Inflammatory macrophage (primary cell): ENCODE data around the gene CD2BP2.
A peak's percentile ranks its signal among the peaks of the same experiment; 100 is the strongest.

ENCODE experiments used
- DNase-seq, 2 donors: peaks; one replicate each; pipeline ENCODE4 v3.0.0-alpha.2; 2020 to 2022

The CD2BP2 gene

DNA sequence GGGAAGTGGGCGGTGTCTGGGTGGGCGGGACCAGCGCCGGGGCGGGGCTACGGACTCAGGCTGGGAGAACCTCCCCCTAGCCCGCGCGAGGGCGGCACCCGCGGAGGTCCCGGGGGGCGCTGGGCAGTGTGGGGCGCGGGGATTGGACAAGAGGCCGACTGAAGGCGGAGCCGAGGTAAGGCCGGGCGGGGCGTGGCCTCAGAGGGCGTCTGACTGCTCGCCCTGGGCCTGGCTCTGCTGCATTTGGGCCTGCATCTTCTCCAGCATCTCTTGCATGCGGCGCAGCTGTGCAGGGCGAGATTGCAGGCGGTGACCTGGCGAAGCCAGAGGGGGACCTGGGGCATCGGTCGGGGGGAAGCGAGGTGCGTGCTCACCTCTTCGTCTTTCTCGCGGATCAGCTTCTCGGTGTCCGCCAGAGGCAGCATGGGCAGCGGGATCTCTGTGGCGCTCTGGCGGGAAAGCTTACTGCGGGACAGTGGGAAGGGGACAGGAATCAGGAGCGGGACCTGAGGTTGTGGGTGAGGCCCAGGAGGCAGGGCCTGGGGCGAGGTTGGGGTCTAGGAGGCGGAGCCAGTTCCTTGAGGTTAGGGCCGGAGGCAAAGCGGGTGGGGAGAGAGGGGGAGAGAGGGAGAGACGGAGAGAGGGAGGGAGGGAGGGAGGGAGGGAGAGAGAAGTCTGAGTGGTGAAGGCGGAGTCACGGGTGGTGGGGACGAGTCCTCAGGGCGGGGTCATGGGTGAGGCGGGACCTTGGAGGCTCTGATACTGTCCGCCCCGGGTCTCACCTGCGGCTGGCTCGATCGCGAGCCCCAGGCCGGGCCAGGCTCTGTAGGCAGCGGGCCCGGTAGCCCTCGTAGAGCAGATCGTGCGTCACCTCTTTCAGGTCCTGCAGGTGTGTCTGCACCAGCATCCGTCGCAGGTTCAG lies 23.4 kb upstream of the CD2BP2 start:
- peak; percentile 98 for DNase-seq

- peak in 1 of 2 donors; percentile 70 for DNase-seq
These were observed 22.7 kb upstream of the CD2BP2 start for GRCh38 chr16:30377812-30378235.

- DNase-seq = peak in 1 of 2 donors; percentile 80
These were observed 22.1 kb upstream of the CD2BP2 start for GRCh38 chr16:30377050-30377811.

- no peak for DNase-seq
These were observed 21.4 kb upstream of the CD2BP2 start for GRCh38 chr16:30376461-30376902.

GRCh38 chr16:30375864-30376263 lies 20.8 kb upstream of the CD2BP2 start:
- DNase-seq = no peak

GRCh38 chr16:30374538-30374937 lies 19.4 kb upstream of the CD2BP2 start, which contains the start of gene MYL11:
TSS of gene MYL11 (plus strand) at chr16:30374802. CDS start at chr16:30374858, 56 bp downstream.
- DNase-seq = no peak

- no peak for DNase-seq
These were observed 17.6 kb upstream of the CD2BP2 start for GRCh38 chr16:30372725-30373124.

GRCh38 chr16:30372038-30372712 lies 17.1 kb upstream of the CD2BP2 start:
- no peak for DNase-seq

GRCh38 chr16:30371248-30371816 lies 16.2 kb upstream of the CD2BP2 start:
- no peak for DNase-seq

DNA sequence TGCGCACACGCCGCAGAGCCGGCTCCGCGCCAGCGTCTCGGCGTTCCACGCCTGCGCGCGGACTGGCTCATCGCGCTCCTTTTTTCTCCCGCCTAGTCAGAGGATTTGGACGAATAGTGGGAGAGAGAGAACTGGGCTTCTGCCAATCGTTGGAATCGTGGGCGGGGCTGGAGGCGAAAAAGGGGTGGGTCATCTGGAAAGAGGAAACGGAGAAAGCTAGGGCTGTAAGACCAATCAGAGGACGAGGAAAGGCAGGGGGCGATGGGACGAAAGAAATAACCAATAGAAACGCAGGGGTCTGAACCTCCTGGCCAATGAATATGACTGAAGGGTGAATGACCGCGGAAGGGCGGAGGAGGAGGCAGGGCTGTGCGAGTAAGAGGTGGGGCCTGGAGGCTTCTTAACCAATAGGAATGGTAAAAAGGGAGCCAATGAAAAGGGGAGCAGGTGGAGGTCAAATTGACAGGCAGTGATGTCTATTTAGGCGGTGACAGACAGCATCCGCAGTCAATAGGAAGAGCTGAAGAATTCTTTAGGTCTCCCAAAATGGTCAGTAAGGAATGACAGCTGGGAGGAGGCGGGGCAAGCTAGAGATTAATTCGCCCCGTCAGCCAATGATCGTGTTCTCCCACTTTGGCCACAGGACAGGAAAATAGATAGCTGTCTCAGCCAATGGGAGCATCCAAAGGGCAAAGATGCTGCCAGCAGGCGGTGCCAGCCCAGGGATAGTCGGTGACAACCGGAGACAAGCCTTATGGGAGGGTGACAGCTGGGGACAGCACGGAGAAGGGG lies 15.5 kb upstream of the CD2BP2 start, which contains the start of gene TBC1D10B:
TBC1D10B (minus strand) TSS at position 39 of the 792 bp plus-strand sequence. CDS start 311 bp downstream, outside the sequence.
- peak; percentile 99 to 100 for DNase-seq

- DNase-seq = no peak
These were observed 14.9 kb upstream of the CD2BP2 start for GRCh38 chr16:30369938-30370455.

DNA sequence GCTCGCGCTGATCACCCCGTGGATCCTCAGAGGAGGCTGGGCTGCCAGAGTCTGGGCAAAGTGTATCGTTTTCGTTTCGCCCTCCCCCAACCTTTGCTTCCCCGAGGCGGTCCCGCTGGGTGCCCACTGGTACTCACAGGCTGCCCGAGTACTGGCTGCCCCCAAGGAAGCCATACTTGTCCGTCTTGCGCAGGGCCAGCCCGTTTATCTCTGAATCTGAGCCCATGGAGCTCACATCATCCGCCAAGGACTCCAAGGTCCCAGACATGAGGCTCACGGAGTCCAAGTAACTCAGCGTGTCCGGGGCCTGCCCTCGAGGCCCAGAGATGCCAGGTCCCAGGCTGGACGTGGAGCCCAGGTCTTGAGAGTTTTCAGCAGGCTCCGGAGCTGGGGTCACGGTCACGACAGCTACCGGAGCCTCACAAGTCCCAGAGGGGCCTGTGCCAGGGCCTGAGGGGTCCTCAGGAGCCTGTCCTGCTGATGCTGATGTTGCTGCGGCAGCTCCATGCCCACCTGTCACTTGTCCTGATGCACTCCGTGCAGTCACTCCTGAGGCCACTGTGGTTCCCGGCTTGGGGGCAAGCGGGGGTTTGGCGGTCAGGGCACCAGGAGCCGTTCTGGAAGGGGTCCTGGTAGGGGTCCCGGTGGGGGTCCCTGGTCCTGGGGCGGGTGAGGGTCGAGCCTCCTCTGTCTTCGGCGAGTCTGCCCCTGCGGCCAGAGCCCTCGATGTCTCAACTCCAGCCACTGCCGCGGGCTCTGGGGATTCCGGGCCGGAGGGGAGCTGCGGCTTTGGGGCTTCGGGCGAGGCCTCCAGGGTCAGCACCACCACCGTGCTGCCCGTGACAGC lies 14.2 kb upstream of the CD2BP2 start:
- DNase-seq = no peak

DNA sequence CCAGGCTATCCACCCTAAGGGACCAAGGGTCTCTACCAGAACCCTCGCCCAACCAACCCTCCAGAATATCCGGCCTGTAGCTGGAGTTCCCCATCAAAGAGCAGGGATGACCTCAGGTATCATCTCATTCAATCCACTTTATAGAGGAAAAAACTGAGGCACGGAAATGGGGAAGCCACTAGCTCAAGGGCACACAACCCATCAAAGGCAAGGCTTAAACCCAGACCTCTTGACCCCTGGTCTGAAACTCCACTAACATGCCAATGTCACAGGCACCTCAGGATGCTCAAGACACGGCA lies 13.6 kb upstream of the CD2BP2 start:
- no peak for DNase-seq

- peak; percentile 76 to 80 for DNase-seq
These were observed 13.1 kb upstream of the CD2BP2 start for GRCh38 chr16:30368122-30368791.

- no peak for DNase-seq
These were observed 12.4 kb upstream of the CD2BP2 start for GRCh38 chr16:30367349-30368009.

- DNase-seq = no peak
These were observed 11.4 kb upstream of the CD2BP2 start for GRCh38 chr16:30366511-30366910.

- no peak for DNase-seq
These were observed 10.1 kb upstream of the CD2BP2 start for GRCh38 chr16:30365200-30365599.

- no peak for DNase-seq
These were observed 6.1 kb upstream of the CD2BP2 start for GRCh38 chr16:30361180-30361579.

- no peak for DNase-seq
These were observed 4.7 kb upstream of the CD2BP2 start for GRCh38 chr16:30359871-30360170.
